ENCODE data around the gene GSTA4.
"Not testable (repeated sequence)": the region's sequence is repeated elsewhere in the genome, so short reads cannot be mapped to it uniquely, and the experiment has no call there.

Gene GSTA4

GRCh38 chr6:53014063-53014462, 19.0 kb upstream of the GSTA4 start:
- no peak for DNase-seq (ENCODE audit: low read depth in 2 of 2)

GRCh38 chr6:53011979-53012378, 16.9 kb upstream of the GSTA4 start:
- DNase-seq (ENCODE audit: low read depth in 2 of 2): no peak

- DNase-seq (ENCODE audit: low read depth in 2 of 2): no peak
Observed at GRCh38 chr6:53010504-53010903, 15.4 kb upstream of the GSTA4 start.

- no peak for DNase-seq (ENCODE audit: low read depth in 2 of 2)
Observed at GRCh38 chr6:53009511-53009910, 14.4 kb upstream of the GSTA4 start.

- DNase-seq (ENCODE audit: low read depth in 2 of 2): no peak
Observed at GRCh38 chr6:53009056-53009455, 14.0 kb upstream of the GSTA4 start.

GRCh38 chr6:53008192-53008687, 13.2 kb upstream of the GSTA4 start:
- DNase-seq (ENCODE audit: low read depth in 2 of 2): not testable (repeated sequence)

GRCh38 chr6:53005663-53006250, 10.7 kb upstream of the GSTA4 start:
- no peak for DNase-seq (ENCODE audit: low read depth in 2 of 2)

- no peak for DNase-seq (ENCODE audit: low read depth in 2 of 2)
Observed at GRCh38 chr6:52999456-52999855, 4.4 kb upstream of the GSTA4 start.

- DNase-seq (ENCODE audit: low read depth in 2 of 2): no peak
Observed at GRCh38 chr6:52998603-52999002, 3.5 kb upstream of the GSTA4 start.

GRCh38 chr6:52995913-52996645, 995 bp upstream of the GSTA4 start:
- no peak for DNase-seq (ENCODE audit: low read depth in 2 of 2)

- peak in 1 of 2 experiments; percentile 4 for DNase-seq (ENCODE audit: low read depth in 2 of 2)
Observed at GRCh38 chr6:52994839-52995088, 320 bp downstream of the GSTA4 start.

GRCh38 chr6:52994031-52994838, 849 bp downstream of the GSTA4 start:
- DNase-seq (ENCODE audit: low read depth in 2 of 2): no peak

GRCh38 chr6:52992980-52993920, 1.8 kb downstream of the GSTA4 start:
- DNase-seq (ENCODE audit: low read depth in 2 of 2): no peak

- DNase-seq (ENCODE audit: low read depth in 2 of 2): no peak
Observed at GRCh38 chr6:52990342-52990741, 4.7 kb downstream of the GSTA4 start.

GRCh38 chr6:52985228-52985627, 9.9 kb downstream of the GSTA4 start:
- no peak for DNase-seq (ENCODE audit: low read depth in 2 of 2)

GRCh38 chr6:52984247-52984646, 10.8 kb downstream of the GSTA4 start:
- no peak for DNase-seq (ENCODE audit: low read depth in 2 of 2)

GRCh38 chr6:52983159-52983848, 11.8 kb downstream of the GSTA4 start:
- DNase-seq (ENCODE audit: low read depth in 2 of 2): no peak

- DNase-seq (ENCODE audit: low read depth in 2 of 2): no peak
Observed at GRCh38 chr6:52982680-52983079, 12.4 kb downstream of the GSTA4 start.

- no peak for DNase-seq (ENCODE audit: low read depth in 2 of 2)
Observed at GRCh38 chr6:52981222-52981900, 13.7 kb downstream of the GSTA4 start.

GRCh38 chr6:52976591-52977035, 18.5 kb downstream of the GSTA4 start:
- DNase-seq (ENCODE audit: low read depth in 2 of 2): no peak

GRCh38 chr6:52976149-52976548, 18.9 kb downstream of the GSTA4 start:
- DNase-seq (ENCODE audit: low read depth in 2 of 2): no peak
